CD4-positive, alpha-beta T cell treated with Interferon alpha-2 for 1 hour (primary cell): Measurements from ENCODE around the gene CD19.
A peak's percentile ranks its signal among the peaks of the same experiment; 100 is the strongest.
"Not testable (repeated sequence)": the region's sequence is repeated elsewhere in the genome, so short reads cannot be mapped to it uniquely, and the experiment has no call there.

ENCODE experiments used
- DNase-seq, 2 donors: peaks; one replicate each; pipeline ENCODE4 v3.0.0-alpha.2; 2020 to 2022

Gene CD19

GRCh38 chr16:28937222-28937876, 5.6 kb downstream of the CD19 start:
- DNase-seq, result no peak

DNA sequence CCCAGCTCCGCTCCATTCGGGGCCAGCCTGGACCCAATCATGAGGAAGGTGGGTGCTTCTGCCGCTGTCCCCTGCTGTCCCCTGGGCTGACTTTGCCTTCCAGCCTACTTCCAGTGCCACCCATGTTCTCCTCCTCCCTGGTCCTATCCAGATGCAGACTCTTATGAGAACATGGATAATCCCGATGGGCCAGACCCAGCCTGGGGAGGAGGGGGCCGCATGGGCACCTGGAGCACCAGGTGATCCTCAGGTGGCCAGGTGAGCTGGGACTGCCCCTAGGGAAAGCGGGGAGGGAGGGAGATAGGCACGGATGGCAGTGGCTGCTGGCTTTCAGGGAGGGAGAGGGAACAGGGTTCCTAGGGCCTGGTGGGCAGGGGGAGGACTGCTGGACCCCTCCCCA, 7.0 kb downstream of the CD19 start:
- no peak for DNase-seq

- DNase-seq, result not testable (repeated sequence)
Observed at GRCh38 chr16:28939825-28940224, 8.1 kb downstream of the CD19 start.

DNA sequence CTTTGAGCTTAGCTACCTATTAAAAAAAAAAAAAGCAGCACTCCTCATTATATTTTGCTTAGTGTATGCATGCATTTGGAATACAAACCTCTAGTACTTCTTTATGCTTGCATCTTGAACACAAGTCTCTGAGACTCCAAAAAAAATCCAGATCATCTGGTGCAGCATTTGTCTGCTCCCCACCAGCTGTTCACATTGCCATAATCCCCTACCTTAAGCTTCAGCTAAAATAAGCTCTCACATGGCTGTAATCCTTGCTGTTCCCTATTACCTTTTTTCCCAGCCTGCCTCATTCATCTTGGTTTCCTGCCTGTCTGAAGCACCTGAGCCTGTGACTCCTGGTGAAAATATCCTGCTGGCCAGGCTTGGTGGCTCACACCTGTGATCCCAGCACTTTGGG, 11.5 kb downstream of the CD19 start:
- no peak for DNase-seq

DNA sequence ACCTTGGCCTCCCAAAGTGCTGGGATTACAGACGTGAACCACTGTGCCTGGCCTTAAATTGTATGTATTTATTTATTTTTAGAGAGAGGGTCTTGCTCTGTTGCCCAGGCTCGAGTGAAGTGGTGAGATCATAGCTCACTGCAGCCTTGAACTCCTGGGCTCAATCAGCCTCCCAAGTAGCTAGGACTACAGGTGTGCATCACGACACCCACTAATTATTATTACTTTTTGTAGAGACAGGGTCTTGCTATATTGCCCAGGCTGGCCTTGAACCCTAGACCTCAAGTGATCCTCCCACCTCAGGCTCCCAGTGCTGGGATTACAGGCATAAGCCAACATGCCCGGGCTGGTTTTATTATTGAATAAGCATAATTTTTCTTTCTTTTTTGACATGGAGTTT, 14.9 kb downstream of the CD19 start:
- no peak for DNase-seq

GRCh38 chr16:28950648-28951409, 19.1 kb downstream of the CD19 start, which contains the start of gene NFATC2IP:
Gene NFATC2IP, plus strand, starts transcription at chr16:28950937. Its CDS starts 75 bp downstream, at chr16:28951012.
- peak; percentile 100 for DNase-seq

DNA sequence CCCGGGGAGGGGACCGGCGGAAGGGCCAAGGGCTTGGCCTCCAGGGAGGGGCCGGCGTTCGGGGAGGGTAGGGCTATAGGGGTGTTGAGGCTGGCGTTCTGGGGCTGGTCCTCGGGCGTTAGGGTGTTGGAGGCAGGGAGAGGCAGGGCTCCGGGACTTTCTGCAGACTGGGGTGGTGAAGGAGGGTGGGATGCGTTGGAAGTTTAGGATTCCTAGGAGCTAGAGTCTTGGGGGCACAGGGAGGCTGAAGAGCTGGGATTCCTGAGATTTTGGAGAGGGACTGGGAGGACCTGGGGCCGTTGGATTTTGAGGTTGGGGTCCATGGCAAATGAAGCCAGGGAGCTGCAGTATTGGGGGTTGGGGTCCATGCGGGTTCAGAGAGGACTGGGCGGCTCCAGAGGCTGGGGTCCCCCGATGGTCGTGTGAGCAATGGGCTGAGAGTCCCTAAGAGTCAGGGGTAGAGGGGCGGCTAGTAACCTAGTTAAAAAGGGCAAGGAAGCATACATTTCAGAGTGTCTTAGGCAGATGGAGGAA, 19.7 kb downstream of the CD19 start:
- no peak for DNase-seq

GRCh38 chr16:28958216-28958615, 26.4 kb downstream of the CD19 start:
- DNase-seq, result no peak

DNA sequence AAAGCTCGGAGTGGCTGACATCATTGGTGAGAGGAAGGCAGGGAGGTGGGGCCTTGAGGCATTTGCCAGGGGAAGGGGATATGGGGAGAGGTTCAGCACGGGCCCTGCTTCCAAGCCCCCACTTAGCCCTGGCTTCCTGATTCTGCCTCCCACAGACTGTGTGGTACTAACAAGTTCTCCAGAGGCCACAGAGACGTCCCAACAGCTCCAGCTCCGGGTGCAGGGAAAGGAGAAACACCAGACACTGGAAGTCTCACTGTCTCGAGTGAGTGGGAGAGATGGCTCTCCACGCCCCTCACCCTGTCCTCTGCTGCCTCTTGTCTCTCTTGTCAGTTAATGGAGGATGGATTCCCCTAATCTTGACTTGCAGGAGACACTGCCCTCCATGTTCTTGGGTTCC, 27.1 kb downstream of the CD19 start:
- no peak for DNase-seq

GRCh38 chr16:28964072-28964471, 32.3 kb downstream of the CD19 start:
- no peak for DNase-seq

GRCh38 chr16:28964496-28964895, 32.7 kb downstream of the CD19 start:
- no peak for DNase-seq

- no peak for DNase-seq
Observed at GRCh38 chr16:28967156-28967555, 35.4 kb downstream of the CD19 start.

GRCh38 chr16:28969696-28970095, 37.9 kb downstream of the CD19 start:
- DNase-seq, result not testable (repeated sequence)

DNA sequence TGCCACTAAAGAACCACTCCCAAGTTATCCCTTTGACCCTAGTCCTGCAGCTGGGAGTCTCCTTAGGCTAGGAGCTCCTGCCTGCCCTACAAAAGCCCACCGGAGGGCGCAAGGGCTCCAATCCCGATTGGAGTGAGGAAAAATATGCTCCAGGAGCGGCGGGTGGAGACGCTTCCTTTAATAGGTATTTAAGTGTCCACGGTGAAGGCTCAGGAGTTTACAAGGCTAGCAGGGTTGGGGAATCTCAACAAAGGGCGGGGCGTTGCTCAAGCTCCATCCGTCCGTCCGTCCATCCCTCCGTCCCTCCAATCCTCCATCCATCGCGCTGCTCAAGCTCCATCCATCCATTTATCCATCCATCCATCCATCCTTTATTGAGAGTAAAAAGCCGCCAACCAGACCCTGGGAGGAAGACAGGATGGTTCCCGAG, 42.3 kb downstream of the CD19 start:
- DNase-seq, result peak in 1 of 2 donors; percentile 31

GRCh38 chr16:28974437-28975157, 42.8 kb downstream of the CD19 start, which contains the start of gene SPNS1:
Gene SPNS1, plus strand, starts transcription at chr16:28974778. Its CDS starts 374 bp downstream, at chr16:28975152.
- peak; percentile 92 to 94 for DNase-seq

DNA sequence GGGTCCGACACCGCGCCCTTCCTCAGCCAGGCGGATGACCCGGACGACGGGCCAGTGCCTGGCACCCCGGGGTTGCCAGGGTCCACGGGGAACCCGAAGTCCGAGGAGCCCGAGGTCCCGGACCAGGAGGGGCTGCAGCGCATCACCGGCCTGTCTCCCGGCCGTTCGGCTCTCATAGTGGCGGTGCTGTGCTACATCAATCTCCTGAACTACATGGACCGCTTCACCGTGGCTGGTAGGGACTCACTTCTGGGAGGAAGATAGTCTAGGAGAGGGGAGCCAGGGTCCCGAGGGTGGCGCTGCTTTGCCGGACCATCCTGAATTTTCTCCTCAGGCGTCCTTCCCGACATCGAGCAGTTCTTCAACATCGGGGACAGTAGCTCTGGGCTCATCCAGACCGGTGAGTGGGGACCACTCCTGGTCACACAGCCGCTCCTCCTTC, 43.4 kb downstream of the CD19 start:
- DNase-seq, result no peak

GRCh38 chr16:28977703-28978662, 46.2 kb downstream of the CD19 start:
- peak in 1 of 2 donors; percentile 60 for DNase-seq

GRCh38 chr16:28980330-28980729, 48.6 kb downstream of the CD19 start:
- DNase-seq, result not testable (repeated sequence)

DNA sequence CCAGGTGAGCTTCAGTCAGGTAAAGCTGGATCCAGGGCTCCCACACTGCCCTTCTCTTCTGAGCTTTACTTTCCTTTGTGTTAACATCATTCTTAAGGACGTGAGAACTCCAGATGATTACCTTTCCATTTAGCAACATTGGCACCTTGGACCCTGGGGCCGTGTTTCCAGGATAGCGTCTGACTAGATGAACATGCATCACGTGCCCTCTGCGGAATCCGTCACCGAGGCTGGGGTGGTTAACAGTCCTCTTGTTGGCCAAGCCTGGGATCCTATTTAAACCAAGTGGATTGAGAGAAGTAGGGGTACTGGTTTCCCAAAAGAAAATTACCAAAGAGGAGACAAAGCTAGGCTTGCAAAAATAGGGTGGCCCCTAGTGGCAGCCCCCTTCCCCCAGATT, 49.2 kb downstream of the CD19 start:
- DNase-seq, result no peak

GRCh38 chr16:28981517-28981916, 49.7 kb downstream of the CD19 start:
- peak; percentile 24 to 39 for DNase-seq

DNA sequence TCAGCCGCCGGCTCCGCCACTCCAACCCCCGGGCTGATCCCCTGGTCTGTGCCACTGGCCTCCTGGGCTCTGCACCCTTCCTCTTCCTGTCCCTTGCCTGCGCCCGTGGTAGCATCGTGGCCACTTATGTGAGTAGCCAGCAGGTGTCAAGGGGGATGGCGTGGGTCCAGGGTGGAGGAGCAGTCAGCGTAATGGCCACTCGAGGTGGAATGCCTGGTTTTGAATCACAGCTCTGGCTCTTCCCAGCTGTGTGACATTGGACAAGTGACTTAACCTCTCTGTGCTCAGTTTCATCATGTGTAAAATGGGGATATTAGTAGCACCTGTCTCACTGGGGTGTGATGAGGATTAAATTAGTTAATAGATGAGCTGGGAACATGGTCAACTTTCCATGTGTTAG, 50.6 kb downstream of the CD19 start:
- DNase-seq, result no peak

DNA sequence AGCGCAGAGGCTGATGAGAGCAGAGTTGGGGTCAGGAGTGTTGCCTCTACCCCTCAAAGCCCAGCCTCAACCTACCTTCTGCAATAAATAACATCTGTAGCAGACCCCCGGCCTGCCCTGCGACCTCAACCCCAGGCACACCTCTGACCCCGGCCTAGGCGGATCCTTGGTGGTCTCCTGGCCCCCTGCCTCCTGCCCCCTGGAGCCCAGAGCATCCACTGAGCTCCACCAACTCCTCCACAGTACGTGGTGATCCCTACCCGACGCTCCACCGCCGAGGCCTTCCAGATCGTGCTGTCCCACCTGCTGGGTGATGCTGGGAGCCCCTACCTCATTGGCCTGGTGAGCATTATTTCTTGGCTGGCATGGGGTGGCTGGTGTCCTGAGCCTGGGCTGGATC, 51.2 kb downstream of the CD19 start:
- DNase-seq, result no peak
